KG1 (cell line): ENCODE data around the gene LPO.

Source experiments
- DNase-seq: peaks from one replicate; lab custom pipeline; 2025; lab: John Stamatoyannopoulos, UW

Gene LPO

GRCh38 chr17:58238147-58238634 is at the start of gene LPO:
Gene LPO, plus strand, starts transcription at chr17:58238584. Its CDS starts 4,396 bp downstream, at chr17:58242980.
- no peak for DNase-seq

DNA sequence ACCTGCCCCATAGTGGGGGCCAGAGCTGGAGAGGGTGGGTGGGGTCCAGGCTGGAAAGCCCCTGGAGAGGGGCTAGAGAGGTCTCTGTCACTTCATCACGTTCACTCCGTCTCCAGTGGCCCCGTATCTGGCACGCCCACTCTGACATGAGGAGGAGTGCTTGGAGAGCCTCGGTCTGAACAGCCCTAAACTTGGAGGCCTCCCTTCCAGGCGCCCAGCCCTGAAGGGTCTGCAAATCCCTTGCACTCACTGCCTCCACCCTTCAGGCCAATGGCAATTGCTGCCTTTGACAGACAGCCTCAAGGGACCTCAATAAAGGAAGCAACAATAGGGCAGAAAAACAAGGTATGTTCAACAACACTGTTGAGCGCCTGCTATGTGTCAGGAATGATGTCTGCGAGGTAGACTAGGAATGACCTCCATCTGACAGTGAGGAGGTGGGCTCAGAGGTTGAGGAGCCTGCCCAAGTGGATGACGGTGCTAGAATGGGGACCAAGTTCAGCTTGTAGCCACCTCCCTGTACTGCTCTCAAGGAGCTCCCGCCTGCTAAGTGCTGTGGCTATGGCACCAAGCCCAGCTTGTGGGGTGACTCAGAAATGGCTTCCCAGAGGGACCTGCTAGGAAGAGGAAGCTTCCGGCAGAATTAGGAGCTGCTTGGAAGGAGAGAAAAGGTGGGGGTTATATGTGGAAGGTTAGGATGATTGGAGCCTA is 48.8 kb upstream of the LPO start:
- DNase-seq, result no peak

DNA sequence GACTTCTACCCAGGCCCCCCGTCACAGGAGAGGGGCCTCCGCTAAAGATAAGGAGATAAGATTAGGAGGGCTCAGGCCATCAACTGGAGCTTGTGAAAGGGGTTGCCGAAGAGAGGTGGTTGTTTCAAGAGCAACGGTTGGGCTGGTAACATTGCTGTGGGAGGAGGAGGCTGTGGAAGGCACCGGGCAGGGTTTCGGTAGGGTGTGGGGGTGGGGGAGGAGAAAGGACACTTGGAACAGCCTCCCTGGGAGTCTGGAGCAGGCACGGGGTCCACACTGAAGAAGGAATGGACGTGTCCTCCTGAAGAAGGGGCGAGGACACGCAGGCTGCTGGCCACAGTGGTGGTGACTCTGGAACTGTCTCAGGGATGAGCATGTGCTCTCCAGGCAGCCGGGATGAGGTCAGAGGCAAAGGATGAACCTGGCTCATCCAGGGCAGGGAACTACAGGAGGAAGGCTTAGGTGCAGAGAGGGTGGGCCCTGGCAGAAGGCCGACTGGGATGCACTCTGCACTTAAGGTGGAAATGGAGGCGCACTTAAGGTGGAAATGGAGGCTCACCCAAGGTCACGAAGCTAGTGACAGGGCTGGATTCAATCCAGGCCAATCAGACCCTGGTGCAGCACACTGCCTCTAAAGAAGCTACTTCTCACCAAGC is 47.0 kb upstream of the LPO start:
- no peak for DNase-seq

DNA sequence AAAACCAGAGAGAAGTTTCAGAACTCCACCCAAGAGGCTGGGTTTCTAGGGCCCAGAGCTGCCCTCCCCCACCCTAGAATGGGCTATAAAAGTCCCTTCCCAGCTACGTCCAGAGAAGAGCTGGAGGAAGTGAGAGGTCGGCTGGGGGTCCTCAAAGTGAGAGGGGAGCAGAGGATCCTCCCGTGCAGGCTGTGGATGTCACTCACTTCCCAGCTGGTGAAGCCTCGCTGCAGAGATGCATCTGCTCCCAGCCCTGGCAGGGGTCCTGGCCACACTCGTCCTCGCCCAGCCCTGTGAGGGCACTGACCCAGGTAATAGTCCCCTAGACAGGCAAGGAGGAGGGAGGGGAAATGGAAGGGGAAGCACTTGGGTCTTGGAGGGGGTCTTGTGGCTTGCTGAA is 45.8 kb upstream of the LPO start, which contains the start of gene EPX:
EPX (plus strand) TSS at position 115 of the 400 bp plus-strand sequence; CDS start at position 236, 121 bp downstream.
- DNase-seq, result no peak

DNA sequence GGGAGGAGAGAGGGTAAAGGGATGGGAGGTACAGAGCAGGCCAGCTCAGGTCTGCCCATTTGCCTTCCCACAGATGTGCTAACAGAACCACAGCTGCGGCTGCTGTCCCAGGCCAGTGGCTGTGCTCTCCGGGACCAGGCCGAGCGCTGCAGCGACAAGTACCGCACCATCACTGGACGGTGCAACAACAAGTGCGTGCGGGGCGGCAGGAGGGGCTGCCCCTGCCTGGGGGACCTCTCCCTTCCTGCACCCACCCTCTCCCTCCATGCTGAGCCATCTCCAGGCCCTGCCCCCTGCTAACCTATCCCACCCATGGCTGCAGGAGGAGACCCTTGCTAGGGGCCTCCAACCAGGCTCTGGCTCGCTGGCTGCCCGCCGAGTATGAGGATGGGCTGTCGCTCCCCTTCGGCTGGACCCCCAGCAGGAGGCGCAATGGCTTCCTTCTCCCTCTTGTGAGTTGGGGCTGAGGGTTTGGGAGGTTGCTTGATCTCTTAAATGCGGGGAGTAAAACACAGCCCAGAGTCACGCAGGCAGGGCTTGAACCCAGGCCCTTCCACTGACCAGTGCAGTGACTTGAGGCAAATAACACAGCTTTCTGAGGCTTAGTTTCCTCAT is 44.6 kb upstream of the LPO start:
- no peak for DNase-seq

DNA sequence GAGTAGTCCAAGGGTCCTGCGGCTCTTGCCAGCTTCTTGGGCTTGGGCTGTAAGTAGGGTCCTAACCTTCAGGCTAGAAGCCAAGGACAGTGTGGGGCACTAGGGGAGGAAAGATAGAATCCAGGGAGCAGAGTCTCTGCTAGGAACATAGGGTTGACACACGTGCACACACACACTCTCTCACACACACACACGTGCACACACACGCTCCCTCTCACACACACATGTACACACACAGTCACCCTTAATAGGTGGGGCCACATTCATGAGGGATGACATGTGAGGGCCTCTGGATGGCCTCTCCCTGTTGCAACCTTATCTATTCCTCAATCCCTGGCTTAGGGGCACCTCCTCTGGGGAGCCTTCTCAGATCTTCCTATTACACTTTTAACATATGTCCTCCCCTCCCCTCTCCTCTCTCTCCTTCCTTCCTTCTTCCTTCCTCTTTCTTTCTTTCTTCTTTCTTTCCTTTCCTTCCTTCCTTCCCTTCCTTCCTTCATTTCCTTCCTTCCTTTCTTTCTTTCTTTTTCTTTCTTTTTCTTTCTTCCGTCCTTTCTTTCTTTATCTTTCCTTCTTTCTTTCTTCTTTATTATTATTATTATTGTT is 42.8 kb upstream of the LPO start:
- DNase-seq, result no peak

DNA sequence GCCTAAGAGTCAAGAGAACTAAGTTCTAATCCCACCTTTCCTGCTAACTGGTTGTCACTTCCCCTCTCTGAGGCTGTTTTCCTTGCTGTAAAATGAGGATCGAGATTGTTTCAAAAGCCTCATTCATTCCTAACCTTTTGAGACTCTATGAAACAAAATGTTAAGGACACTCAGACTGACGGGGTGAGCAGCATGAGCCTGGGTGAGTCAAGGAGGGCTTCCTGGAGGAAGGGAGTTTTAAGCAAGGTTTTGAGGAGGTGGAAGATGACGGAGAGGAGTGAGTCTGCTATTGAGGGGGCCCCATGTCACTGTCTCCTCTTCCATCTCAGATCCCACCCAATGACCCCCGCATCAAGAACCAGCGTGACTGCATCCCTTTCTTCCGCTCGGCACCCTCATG is 41.8 kb upstream of the LPO start:
- DNase-seq, result no peak

GRCh38 chr17:58200024-58200633 is 38.3 kb upstream of the LPO start:
- no peak for DNase-seq

- no peak for DNase-seq
Observed at GRCh38 chr17:58202859-58203258, 35.5 kb upstream of the LPO start.

DNA sequence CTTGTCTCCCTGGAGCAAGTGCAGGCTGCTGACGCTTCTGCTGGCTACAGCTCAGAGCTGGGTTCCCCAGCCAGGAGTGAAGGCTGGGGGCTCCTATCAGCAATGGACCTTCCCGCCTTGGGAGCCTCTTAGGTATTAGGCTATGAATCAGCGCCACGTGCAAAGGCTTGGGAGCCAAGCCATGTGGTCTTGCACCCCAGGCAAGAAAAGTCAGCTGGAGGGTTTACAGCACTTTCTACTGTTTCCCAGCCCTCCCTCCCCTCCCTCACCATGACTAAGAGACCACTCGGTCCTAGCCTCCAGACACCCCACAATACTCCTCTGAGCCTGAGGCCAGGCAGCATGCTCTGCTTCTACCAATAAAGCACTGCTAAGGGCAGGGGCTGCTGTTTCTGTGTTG is 33.6 kb upstream of the LPO start:
- DNase-seq, result no peak

- DNase-seq, result no peak
Observed at GRCh38 chr17:58205936-58206335, 32.4 kb upstream of the LPO start.

DNA sequence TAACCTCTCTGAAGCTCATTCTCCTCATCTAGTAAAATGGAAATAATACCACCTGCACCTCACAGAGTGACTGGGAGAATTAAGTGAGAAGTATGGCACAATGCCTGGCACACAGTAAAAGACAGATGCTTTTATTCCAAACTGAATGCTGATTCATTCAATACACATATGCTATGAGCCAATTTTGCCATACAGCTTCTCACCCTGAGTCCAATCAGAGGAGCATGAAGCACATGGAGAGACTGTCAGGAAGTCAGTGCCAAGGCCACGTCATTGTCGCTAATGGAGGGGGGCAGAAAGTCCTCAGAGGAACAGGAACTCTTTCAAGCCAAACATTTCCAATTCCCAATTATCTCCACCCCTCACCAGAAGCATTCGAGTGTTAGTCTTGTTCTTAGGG is 30.9 kb upstream of the LPO start:
- DNase-seq, result no peak

- DNase-seq, result no peak
Observed at GRCh38 chr17:58208344-58208743, 30.0 kb upstream of the LPO start.

- no peak for DNase-seq
Observed at GRCh38 chr17:58210922-58211321, 27.5 kb upstream of the LPO start.

- DNase-seq, result no peak
Observed at GRCh38 chr17:58215685-58216084, 22.7 kb upstream of the LPO start.

DNA sequence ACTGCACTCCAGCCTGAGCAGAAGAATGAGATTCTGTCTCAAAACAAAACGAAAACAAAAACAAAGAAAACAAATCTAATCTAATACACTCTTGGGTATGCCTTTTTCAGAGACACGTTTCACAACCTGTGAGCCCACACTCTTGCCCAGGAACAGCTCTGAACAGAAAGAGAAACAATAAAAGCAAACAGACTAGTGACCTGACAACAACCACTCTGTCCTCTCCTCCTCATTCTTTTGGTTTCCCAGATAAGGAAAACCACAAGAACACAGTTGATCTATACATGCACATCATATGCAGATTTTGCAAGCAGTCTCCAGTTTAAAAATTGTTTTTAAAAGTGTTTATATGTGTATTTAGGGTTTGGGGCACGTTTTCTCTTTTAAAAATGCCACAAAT is 20.6 kb upstream of the LPO start:
- no peak for DNase-seq

DNA sequence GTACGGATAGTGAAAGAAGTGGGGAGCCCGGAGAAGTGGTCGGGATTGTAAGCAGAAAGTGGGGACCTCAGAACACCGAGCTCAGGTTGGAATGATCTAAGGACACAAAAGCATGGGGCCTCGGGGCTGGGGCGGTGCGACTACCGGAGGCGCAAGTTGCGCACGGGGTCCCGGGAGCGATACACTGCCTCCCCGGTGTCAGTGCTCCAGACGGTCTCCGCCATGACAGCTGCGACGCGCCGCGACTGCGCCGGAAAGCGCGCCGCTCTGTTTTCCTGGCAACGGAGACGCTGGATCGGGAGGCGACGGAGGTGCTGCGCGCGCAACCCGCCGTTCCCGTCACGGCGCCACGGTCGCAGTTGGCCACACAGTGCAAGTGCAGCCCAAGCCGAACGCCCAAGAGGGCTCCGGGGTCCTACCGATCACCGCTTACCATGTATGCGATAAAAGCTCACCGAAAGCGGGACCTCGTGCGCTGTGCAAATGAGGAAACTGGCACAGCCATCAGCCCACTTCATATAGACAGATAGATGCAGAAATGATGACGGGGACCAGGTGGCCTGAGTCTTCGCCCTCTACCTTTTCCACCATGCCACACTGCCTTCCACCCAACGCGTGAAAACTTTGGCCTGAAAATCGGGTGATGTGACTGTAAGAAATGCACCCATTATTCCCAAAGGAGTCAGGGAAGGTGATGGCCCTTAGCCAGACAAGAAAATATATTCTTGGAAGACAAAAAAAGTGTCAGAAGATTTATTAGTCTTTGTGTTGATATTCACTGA is 19.2 kb upstream of the LPO start, which contains the start of gene MKS1:
MKS1 (minus strand) TSS at position 249 of the 782 bp plus-strand sequence; CDS start at position 224, 25 bp downstream.
- peak; percentile 93 for DNase-seq

- no peak for DNase-seq
Observed at GRCh38 chr17:58219789-58220183, 18.6 kb upstream of the LPO start.

DNA sequence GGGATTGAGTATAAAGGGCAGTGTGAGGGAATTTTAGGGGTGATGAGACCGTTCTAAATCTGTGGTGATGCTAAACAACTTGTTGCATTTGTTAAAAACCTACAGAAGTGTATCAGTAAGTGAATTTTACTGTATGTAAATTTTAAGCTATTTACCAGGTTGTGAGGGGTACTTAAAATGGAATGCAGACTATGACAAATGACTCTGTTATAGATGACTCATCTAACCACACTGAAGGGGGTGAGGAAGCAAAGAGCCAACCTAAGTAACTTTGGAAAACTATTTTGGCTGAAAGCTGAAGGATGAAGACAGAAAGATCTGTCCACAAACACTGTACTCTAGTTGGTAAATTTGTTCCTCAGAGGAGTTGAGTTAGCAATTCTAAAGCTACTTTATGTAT is 14.1 kb upstream of the LPO start:
- peak; percentile 6 for DNase-seq

GRCh38 chr17:58227733-58228132 is 10.7 kb upstream of the LPO start:
- DNase-seq, result no peak

GRCh38 chr17:58228679-58229078 is 9.7 kb upstream of the LPO start:
- DNase-seq, result no peak
